ENCODE results near the gene NALCN.

NALCN gene

DNA sequence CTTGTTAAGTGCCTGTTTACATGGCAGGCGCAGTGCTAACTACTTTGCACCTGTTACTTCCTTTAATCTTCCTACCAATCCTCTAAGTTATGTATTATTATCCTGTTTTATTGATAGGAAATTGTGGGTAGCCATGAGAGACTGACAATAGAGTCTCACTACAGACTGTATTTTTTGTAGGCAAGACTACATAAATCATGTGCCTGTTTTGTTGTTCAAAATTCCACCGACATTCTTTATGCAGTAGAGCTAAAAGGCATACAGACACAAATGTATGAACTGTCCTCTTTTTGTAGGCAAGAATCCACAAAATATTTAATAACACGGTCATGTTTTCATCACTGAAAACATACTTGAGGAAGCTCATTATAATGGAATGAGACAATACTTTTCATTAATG is 205.5 kb downstream of the NALCN start:
- no peak for DNase-seq (ENCODE audit: low read depth in 2 of 3, low spot score in 2 of 3)

DNA sequence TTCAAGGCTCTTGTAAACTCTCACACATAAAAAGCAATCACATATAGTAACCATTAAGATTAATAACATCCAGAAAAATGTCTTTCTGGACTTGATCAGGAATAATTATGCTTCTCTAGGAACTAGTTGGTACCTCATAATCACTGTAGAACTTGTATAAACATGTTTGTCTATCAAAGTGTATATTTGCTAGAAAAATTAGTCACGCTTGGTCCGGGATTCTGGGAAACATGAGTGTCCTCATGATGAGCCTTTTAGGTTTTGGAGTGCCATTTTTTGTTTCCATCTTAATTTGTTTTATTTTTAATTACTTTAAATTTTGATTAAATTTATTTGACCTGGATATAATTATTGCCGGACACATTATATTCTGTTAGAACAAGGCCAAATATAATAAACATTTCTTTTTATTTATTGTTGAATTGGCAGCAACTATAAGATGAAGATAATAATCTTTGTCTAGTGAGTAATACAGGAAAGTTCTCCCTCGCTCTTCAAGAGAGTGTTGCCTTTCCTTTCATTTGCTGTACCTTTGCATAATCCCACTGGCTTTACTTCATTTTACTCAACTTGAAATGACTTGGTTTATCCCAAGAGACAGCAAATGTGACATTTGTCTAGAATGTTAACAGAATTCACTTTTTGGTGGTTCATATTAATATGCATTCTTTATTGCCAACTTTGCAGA is 207.0 kb downstream of the NALCN start:
- DNase-seq (ENCODE audit: low read depth in 2 of 3, low spot score in 2 of 3): no peak

DNA sequence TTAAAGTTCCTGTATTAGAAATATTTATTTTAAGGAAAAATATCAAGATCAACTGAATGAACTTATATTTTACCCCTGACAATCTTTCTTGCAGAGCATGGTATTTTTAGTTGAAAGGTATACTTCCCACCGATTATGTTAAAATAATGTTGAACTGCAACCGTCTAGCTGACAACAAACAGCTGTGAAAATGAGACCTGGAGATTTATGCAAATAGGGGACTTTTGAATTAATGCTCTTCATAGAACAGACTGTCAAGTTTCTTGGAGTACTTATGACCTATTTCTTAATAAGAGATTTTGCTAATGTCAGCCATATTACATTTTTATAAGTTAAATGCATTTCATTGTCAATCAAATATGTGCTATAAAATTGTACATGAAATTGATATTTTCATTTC is 210.9 kb downstream of the NALCN start:
- no peak for DNase-seq (ENCODE audit: low read depth in 2 of 3, low spot score in 2 of 3)

DNA sequence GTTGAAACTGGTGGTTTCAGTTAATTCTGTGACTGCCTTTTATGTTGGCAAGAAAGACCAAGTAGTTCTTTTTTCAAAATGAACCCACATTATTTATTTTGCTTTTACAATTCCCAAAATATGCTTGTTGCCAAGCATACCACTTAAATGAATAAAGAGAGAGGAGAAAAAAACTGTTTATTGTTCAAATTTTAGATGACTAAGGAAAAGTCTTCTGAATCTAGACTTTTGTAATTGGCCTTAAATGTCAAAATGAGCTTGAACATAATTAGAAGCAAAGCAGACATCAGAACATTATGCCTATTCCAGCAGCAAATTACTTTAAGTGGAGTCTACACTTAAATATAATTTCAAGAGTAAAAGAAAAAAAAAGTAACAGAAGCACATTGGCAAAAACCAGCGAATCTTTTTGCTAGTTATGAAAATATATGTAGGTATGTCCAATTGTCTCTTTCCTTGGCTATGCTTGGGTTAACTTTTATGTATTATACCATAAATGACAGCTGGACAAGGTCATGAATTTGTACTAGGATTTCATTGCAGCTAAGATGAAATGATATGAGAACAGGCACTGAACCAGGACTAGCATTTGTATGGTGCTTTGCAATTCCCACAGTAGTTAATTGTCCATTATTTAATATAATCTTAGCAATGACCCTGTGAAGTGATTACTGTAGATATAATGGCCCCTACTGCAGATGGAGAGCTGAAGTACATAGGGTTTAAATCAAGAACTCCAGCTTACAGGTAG is 211.9 kb downstream of the NALCN start:
- no peak for DNase-seq (ENCODE audit: low read depth in 2 of 3, low spot score in 2 of 3)

DNA sequence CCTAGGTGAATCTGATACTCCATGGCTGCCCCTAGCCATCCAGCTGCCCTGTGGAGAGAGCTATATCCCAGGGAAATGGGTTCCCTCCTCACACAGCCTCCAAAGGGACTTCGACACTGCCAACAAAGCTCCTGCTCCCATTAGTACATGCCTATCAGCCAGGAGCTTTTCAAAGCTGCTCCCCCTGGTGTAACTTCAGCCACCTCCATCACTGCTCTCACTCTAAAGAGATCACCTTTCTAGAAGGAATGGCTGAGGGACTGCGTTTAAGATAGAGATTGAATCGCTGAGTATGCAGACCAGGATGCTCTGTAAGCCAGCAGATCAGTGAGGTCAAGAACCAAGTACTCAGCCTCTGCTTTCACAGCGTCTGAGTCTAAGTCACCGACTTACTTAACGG is 213.7 kb downstream of the NALCN start:
- no peak for DNase-seq (ENCODE audit: low read depth in 2 of 3, low spot score in 2 of 3)

DNA sequence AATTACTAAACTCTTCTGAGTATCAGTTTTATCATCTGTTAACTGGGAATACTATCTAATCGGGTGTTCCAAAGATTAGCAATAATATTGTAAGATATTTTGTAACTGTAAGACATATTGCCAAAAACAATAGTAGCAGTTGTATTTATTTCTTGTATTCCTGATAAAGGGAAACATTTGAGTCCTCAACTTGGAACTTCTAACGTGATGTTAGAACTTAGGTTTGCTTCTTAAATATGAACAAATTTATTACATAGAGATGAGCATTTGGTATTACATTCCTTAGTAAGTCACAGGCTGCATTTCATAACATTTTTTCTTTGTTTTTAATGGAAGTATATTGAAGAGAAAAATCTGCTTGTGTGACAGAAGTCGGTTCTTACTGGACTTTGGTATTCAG is 225.3 kb downstream of the NALCN start:
- no peak for DNase-seq (ENCODE audit: low read depth in 2 of 3, low spot score in 2 of 3)

DNA sequence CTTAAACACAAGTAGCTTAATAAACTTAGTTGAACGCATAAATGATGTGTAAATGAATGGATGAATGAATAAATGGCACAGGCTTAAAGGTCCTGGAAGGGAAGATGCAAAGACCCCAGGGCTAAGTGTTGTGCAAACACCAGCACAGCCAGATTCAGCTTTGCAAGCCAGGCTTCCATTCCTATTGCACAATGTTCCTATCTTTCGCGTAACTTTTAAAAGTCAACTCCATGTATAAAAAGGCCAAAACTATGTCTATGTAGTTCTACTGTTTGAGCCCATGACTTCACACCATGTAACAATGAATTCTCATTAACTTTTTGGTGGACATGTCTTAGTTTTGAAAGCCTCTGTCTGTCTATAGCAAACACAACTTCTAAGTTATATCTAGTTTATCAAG is 226.0 kb downstream of the NALCN start:
- no peak for DNase-seq (ENCODE audit: low read depth in 2 of 3, low spot score in 2 of 3)

DNA sequence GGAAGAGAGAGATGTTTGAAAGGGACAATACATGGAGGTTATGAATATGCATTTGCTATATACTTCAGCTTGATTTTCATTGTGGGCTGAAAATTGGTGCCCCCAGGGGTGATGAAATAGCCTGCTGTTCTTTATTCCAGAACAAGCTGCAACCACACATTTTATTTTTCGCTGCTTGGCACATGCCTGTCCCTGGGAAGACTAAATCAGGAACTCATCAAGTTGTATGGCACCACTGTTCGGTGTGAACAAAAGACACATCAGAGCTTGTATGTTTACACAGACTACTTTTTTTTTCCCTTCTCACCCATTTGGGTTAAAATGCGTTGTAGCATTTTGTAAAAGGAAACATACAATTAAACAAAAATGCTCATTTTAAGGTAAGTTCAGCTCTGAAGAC is 230.7 kb downstream of the NALCN start:
- no peak for DNase-seq (ENCODE audit: low read depth in 2 of 3, low spot score in 2 of 3)

DNA sequence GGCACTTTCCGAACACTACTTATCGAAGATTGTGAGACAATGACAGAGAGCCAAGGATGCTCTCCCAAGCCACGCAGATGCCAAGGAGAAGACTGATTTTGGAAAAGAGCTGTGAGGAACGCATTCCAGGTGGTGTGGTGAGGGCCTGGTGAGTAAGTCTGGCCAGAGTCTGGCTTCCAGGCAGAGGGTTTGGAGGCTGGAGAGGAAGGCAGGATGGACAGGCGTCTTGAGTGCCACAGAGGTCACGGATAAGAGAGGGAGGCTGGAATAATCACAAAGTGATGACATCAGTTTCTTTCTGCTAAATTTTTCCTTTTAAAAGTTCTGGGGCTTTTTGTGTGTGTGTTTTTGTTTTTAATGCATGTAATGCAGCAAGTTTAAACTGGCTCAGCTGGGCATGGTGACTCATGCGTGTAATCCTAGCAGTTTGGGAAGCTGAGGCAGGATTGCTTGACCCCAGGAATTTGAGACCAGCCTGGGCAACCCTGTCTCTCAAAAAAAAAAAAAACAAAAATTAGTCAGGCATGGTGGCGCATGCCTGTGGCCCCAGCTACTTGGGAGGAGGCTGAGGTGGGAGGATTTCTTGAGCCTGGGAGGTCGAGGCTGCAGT is 235.1 kb downstream of the NALCN start:
- DNase-seq (ENCODE audit: low read depth in 2 of 3, low spot score in 2 of 3): no peak

DNA sequence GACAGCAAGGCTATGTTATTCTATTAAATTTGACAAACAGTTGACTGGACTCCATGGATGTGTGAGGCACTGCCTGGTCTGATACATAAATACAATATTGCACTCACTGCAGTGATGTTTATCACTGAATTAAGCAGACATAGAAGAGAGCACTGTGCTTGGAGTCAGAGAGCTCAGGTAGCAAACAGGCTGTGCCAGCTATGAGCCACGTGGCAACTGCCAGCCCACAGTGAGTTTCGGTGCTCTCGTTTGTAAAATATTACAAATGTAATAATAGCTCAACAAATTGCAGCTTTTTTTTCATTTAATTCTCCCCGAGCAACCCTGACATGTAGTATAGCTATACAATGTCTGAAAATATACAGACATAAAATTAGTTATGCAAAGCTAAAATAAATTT is 237.3 kb downstream of the NALCN start:
- DNase-seq (ENCODE audit: low read depth in 2 of 3, low spot score in 2 of 3): no peak

- no peak for DNase-seq (ENCODE audit: low read depth in 2 of 3, low spot score in 2 of 3)
Measured at GRCh38 chr13:101178406-101178805, 237.9 kb downstream of the NALCN start.

DNA sequence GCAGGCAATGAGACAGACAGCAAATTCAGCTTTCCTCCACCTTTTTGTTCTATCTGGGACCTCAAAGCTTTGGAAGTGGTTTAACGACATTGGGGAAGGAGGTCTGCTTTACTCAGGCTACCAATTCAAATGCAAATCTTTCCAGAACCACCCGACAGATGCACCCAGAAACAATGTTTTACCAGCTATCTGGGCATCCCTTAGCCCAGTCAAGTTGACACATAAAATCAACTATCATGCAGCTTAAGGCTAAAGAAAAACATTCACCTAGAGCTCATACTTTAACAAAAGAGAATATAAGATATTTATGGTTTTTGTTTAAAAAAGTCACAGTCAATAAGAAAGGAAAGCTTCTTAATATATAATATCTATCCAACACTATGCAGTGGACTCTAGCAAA is 246.0 kb downstream of the NALCN start:
- no peak for DNase-seq (ENCODE audit: low read depth in 2 of 3, low spot score in 2 of 3)

- DNase-seq (ENCODE audit: low read depth in 2 of 3, low spot score in 2 of 3): no peak
Measured at GRCh38 chr13:101157261-101157660, 259.0 kb downstream of the NALCN start.

- no peak for DNase-seq (ENCODE audit: low read depth in 2 of 3, low spot score in 2 of 3)
Measured at GRCh38 chr13:101155920-101156319, 260.4 kb downstream of the NALCN start.

DNA sequence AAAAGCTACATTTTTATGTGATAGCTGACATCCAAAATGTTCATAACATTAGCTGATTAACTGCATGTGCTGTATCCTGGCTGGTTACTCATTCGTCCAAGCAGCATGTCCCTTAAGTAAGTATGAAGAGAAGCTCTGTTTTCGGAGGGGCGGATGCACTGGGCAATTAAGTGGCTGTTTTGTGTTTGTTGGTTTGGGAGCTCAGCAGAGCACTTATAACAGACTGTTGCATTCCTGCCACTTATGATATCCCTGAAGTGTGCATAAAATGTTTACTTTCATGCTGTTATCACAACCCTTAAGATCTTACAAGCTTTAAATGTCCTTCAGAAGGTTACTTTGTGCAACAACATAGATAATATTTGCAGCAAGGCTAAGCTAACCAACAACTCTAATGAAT is 264.1 kb downstream of the NALCN start:
- DNase-seq (ENCODE audit: low read depth in 2 of 3, low spot score in 2 of 3): no peak

- DNase-seq (ENCODE audit: low read depth in 2 of 3, low spot score in 2 of 3): no peak
Measured at GRCh38 chr13:101150998-101151397, 265.3 kb downstream of the NALCN start.

GRCh38 chr13:101149735-101150384 is 266.4 kb downstream of the NALCN start:
- no peak for DNase-seq (ENCODE audit: low read depth in 2 of 3, low spot score in 2 of 3)

GRCh38 chr13:101146101-101146898 is 270.0 kb downstream of the NALCN start:
- no peak for DNase-seq (ENCODE audit: low read depth in 2 of 3, low spot score in 2 of 3)

- no peak for DNase-seq (ENCODE audit: low read depth in 2 of 3, low spot score in 2 of 3)
Measured at GRCh38 chr13:101144808-101145419, 271.4 kb downstream of the NALCN start.

DNA sequence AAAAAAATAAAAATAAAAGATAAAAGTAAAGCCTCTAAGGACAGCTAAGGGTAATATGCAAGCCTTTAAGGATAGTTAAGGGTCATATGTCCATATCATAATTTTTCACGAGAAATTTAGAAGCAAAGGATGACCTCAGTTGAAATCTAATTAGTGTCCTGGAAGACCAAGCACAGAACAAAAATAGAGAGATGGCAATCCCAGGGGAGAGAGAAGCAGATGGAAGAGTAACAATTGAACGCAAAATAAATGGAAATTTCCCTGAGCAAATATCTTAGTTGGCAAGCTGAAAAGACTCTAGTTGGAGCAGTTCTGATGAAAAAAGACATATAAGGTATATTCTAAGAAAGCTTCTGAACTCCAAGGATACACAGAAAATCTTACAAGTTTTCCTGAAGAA is 275.4 kb downstream of the NALCN start:
- no peak for DNase-seq (ENCODE audit: low read depth in 2 of 3, low spot score in 2 of 3)

All from activated CD8-positive, alpha-beta memory T cell treated with anti-CD3 and anti-CD28 coated beads for 48 hours (primary cell).